Liver (tissue), 3 donors: ENCODE data around the gene KCNT1.

Experiments used
- EGR1 ChIP-seq, 2 donors: IDR thresholded peaks; 2 replicates each; pipeline ENCODE4 v1.6.1; 2016 to 2018; ENCODE audit warnings: antibody characterized with exemption in 2 of 2, low read depth in 2 of 2
- FOXA1 ChIP-seq: IDR thresholded peaks from 2 replicates; pipeline ENCODE4 v1.6.1; 2016; ENCODE audit warnings: antibody characterized with exemption
- HNF4A ChIP-seq, 2 donors: conservative IDR thresholded peaks; 2 replicates each; pipeline ENCODE4 v1.6.1; 2016; ENCODE audit warnings: antibody characterized with exemption in 2 of 2, mild to moderate bottlenecking in 2 of 2
- JUND ChIP-seq, 2 donors: IDR thresholded peaks; 2 replicates each; pipeline ENCODE4 v1.6.1; 2016; ENCODE audit warnings: antibody characterized with exemption in 2 of 2
- NR2F2 ChIP-seq: IDR thresholded peaks from 2 replicates; pipeline ENCODE4 v1.6.1; 2016; ENCODE audit warnings: antibody characterized with exemption
- RXRA ChIP-seq, 2 donors: IDR thresholded peaks; 2 replicates each; pipeline ENCODE4 v1.6.1; 2017 to 2018; ENCODE audit warnings: antibody characterized with exemption in 2 of 2, mild to moderate bottlenecking in 1 of 2
- SP1 ChIP-seq: IDR thresholded peaks from 2 replicates; pipeline ENCODE4 v1.6.1; 2018; ENCODE audit warnings: antibody characterized with exemption, mild to moderate bottlenecking
- TAF1 ChIP-seq: conservative IDR thresholded peaks from 2 replicates; pipeline ENCODE4 v1.6.1; 2016; ENCODE audit warnings: antibody characterized with exemption, mild to moderate bottlenecking
- YY1 ChIP-seq: IDR thresholded peaks from 2 replicates; pipeline ENCODE4 v1.6.1; 2016; ENCODE audit warnings: antibody characterized with exemption, mild to moderate bottlenecking
- TF ChIP-seq, protein P1 (sequence below): IDR thresholded peaks from 2 replicates; pipeline ENCODE4 v1.6.1; 2016; ENCODE audit warnings: antibody characterized with exemption
- TF ChIP-seq, protein P2 (sequence below): fragments of 150-350 bp; IDR thresholded peaks from 2 replicates; pipeline ENCODE4 v1.5.1; 2017; ENCODE audit warnings: improper control_type of control experiment, low read depth, low read length; ENCODE audit not compliant: missing input control
- TF ChIP-seq, protein P3 (sequence below): IDR thresholded peaks from 2 replicates; pipeline ENCODE4 v1.6.1; 2016; ENCODE audit warnings: antibody characterized with exemption
- TF ChIP-seq, protein P4 (sequence below): IDR thresholded peaks from 2 replicates; pipeline ENCODE4 v1.6.1; 2016; ENCODE audit warnings: antibody characterized with exemption, mild to moderate bottlenecking
- donor health status: healthy.
- donor health status: healthy.

DNA sequence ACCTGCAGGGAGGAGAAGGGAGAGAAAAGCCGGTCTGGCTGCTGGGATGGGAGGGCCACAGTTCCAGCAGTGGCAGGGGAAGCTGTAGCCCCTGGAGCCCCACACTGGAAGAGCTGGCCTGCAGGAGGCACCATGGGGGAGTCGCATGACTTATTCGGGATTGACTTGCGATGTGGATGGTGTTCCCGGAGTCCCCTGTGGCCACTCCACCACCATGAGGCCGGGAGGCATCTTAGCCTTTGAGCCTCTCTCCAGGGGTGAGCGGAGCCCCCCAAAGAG, 92.0 kb downstream of the KCNT1 start:
- TF ChIP-seq, protein P1, sequence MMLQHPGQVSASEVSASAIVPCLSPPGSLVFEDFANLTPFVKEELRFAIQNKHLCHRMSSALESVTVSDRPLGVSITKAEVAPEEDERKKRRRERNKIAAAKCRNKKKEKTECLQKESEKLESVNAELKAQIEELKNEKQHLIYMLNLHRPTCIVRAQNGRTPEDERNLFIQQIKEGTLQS = no peak
- TF ChIP-seq, protein P2, sequence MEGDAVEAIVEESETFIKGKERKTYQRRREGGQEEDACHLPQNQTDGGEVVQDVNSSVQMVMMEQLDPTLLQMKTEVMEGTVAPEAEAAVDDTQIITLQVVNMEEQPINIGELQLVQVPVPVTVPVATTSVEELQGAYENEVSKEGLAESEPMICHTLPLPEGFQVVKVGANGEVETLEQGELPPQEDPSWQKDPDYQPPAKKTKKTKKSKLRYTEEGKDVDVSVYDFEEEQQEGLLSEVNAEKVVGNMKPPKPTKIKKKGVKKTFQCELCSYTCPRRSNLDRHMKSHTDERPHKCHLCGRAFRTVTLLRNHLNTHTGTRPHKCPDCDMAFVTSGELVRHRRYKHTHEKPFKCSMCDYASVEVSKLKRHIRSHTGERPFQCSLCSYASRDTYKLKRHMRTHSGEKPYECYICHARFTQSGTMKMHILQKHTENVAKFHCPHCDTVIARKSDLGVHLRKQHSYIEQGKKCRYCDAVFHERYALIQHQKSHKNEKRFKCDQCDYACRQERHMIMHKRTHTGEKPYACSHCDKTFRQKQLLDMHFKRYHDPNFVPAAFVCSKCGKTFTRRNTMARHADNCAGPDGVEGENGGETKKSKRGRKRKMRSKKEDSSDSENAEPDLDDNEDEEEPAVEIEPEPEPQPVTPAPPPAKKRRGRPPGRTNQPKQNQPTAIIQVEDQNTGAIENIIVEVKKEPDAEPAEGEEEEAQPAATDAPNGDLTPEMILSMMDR = no peak
- TF ChIP-seq FOXA1 (no peak), HNF4A (conservative IDR thresholded peaks at IDR 0.05) (no peak), TAF1 (no peak), JUND (IDR thresholded peaks at IDR 0.05) (no peak), NR2F2 (no peak), SP1 (no peak), RXRA (IDR thresholded peaks at IDR 0.05) (no peak), YY1 (no peak), EGR1 (IDR thresholded peaks at IDR 0.05; ENCODE audit: low read depth in 2 of 2) (no peak)
- TF ChIP-seq, protein P3, sequence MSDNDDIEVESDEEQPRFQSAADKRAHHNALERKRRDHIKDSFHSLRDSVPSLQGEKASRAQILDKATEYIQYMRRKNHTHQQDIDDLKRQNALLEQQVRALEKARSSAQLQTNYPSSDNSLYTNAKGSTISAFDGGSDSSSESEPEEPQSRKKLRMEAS = no peak
- TF ChIP-seq, protein P4, sequence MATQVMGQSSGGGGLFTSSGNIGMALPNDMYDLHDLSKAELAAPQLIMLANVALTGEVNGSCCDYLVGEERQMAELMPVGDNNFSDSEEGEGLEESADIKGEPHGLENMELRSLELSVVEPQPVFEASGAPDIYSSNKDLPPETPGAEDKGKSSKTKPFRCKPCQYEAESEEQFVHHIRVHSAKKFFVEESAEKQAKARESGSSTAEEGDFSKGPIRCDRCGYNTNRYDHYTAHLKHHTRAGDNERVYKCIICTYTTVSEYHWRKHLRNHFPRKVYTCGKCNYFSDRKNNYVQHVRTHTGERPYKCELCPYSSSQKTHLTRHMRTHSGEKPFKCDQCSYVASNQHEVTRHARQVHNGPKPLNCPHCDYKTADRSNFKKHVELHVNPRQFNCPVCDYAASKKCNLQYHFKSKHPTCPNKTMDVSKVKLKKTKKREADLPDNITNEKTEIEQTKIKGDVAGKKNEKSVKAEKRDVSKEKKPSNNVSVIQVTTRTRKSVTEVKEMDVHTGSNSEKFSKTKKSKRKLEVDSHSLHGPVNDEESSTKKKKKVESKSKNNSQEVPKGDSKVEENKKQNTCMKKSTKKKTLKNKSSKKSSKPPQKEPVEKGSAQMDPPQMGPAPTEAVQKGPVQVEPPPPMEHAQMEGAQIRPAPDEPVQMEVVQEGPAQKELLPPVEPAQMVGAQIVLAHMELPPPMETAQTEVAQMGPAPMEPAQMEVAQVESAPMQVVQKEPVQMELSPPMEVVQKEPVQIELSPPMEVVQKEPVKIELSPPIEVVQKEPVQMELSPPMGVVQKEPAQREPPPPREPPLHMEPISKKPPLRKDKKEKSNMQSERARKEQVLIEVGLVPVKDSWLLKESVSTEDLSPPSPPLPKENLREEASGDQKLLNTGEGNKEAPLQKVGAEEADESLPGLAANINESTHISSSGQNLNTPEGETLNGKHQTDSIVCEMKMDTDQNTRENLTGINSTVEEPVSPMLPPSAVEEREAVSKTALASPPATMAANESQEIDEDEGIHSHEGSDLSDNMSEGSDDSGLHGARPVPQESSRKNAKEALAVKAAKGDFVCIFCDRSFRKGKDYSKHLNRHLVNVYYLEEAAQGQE = no peak
